Peyer's patch (tissue), 4 donors: ENCODE data around the gene ORAI3. TPM values are rescaled to one million over a fixed set of nuclear protein-coding genes. Genes with fewer than 3 reads are reported as not detected.
A peak's percentile ranks its signal among the peaks of the same experiment; 100 is the strongest.

ENCODE experiments used
- DNase-seq, 3 donors: peaks; one replicate each; pipeline ENCODE4 v3.0.0-alpha.2; 2017 to 2019
- H3K27ac ChIP-seq, 4 donors: fragments of 200-600 bp; sonication (generic); one replicate each; pipeline ENCODE4 v1.5.1; 2016 to 2019
- H3K27me3 ChIP-seq, 2 donors: fragments of 200-600 bp; sonication (generic); one replicate each; pipeline ENCODE4 v1.5.1; 2019
- H3K36me3 ChIP-seq, 3 donors: fragments of 200-600 bp; sonication (generic); one replicate each; pipeline ENCODE4 v1.5.1; 2016 to 2019
- H3K4me1 ChIP-seq, 4 donors: fragments of 200-600 bp; sonication (generic); one replicate each; pipeline ENCODE4 v1.5.1; 2016 to 2019
- H3K4me3 ChIP-seq, 4 donors: fragments of 200-600 bp; sonication (generic); 1 replicate in 3 of 4; 2 replicates in 1 of 4; pipeline ENCODE4 v1.5.1; 2016 to 2019; ENCODE audit warnings: mild to moderate bottlenecking in 1 of 4
- H3K9me3 ChIP-seq, 4 donors: fragments of 200-600 bp; sonication (generic); one replicate each; pipeline ENCODE4 v1.5.1; 2016 to 2019; ENCODE audit warnings: mild to moderate bottlenecking in 1 of 4
- CTCF ChIP-seq, 6 experiments: fragments of 450-650 bp in 4 of 6; fragments of 200-600 bp in 2 of 6; sonication (generic) in 1 of 6; IDR thresholded peaks; one replicate each; pipeline ENCODE4 v1.5.1; 2017 to 2019; ENCODE audit warnings: antibody characterized with exemption in 6 of 6, mild to moderate bottlenecking in 3 of 6, moderate library complexity in 1 of 6
- POLR2A ChIP-seq, 2 donors: fragments of 450-650 bp; IDR thresholded peaks; one replicate each; pipeline ENCODE4 v1.5.1; 2017; ENCODE audit warnings: antibody characterized with exemption in 2 of 2, mild to moderate bottlenecking in 2 of 2, moderate library complexity in 2 of 2
- total RNA-seq, 4 donors: library from RNA; depleted of rRNA; stranded (reverse); fragments of >200 nt; gene quantifications; one replicate each; pipeline ENCODE4 v1.1.0, GENCODE V29; 2016

The ORAI3 gene
- total RNA-seq, 4 donors from 2014 or later, result 10.7 to 25.0 (median 20.3) TPM

- H3K9me3 ChIP-seq, result no peaks in the 10 kb centered on the region
- H3K36me3 ChIP-seq, result no peaks in the 10 kb centered on the region
- no peaks in the 10 kb centered on the region for H3K27me3 ChIP-seq
- H3K4me1 ChIP-seq, result peaks cover 2 to 37% (median 7%) of the 10 kb centered on the region in 4 donors
- DNase-seq, result peak; percentile 71 to 90 (median 85)
- H3K27ac ChIP-seq, result peak overlapping the region; percentile 71 to 98 (median 93)
- TF ChIP-seq CTCF (IDR thresholded peaks at IDR 0.05), result peak in 1 of 6 experiments; percentile 8
- TF ChIP-seq POLR2A (IDR thresholded peaks at IDR 0.05), result peak; percentile 47 to 65
- H3K4me3 ChIP-seq, result peak overlapping the region; percentile 58 to 98 (median 96)
Observed at GRCh38 chr16:30949650-30950515, 1.0 kb downstream of the ORAI3 start.

- Histone ChIP-seq H3K4me1 (peaks cover 2 to 37% (median 7%) of the 10 kb centered on the region in 4 donors), H3K27me3 (no peaks in the 10 kb centered on the region), H3K36me3 (no peaks in the 10 kb centered on the region), H3K27ac (peak overlapping the region; percentile 71 to 98 (median 93)), H3K4me3 (peak overlapping the region; percentile 58 to 98 (median 96)), H3K9me3 (no peaks in the 10 kb centered on the region)
- DNase-seq, result no peak
- TF ChIP-seq CTCF (IDR thresholded peaks at IDR 0.05) (no peak), POLR2A (IDR thresholded peaks at IDR 0.05) (no peak)
Observed at GRCh38 chr16:30950516-30951065, 1.7 kb downstream of the ORAI3 start.

- no peak overlapping the region for H3K4me3 ChIP-seq
- no peak for DNase-seq
- H3K27ac ChIP-seq, result peak overlapping the region in 2 of 4 donors; percentile 13 to 98
- TF ChIP-seq CTCF (IDR thresholded peaks at IDR 0.05) (no peak), POLR2A (IDR thresholded peaks at IDR 0.05) (no peak)
- H3K36me3 ChIP-seq, result no peaks in the 10 kb centered on the region
- H3K9me3 ChIP-seq, result no peaks in the 10 kb centered on the region
- H3K27me3 ChIP-seq, result no peaks in the 10 kb centered on the region
- peaks cover 2 to 37% (median 7%) of the 10 kb centered on the region in 4 donors for H3K4me1 ChIP-seq
Observed at GRCh38 chr16:30951193-30951592, 2.3 kb downstream of the ORAI3 start.

- H3K4me1 ChIP-seq, result peaks cover 2 to 41% (median 7%) of the 10 kb centered on the region in 4 donors
- DNase-seq, result no peak
Observed at GRCh38 chr16:30951750-30952149, 2.9 kb downstream of the ORAI3 start.

GRCh38 chr16:30953111-30953510 lies 4.2 kb downstream of the ORAI3 start:
- H3K36me3 ChIP-seq, result no peaks in the 10 kb centered on the region
- peaks cover 2 to 38% (median 7%) of the 10 kb centered on the region in 4 donors for H3K4me1 ChIP-seq
- H3K27me3 ChIP-seq, result no peaks in the 10 kb centered on the region
- peak overlapping the region in 1 of 4 donors; percentile 25 for H3K27ac ChIP-seq
- DNase-seq, result no peak
- H3K4me3 ChIP-seq, result no peak overlapping the region
- no peaks in the 10 kb centered on the region for H3K9me3 ChIP-seq
- no peak for TF ChIP-seq CTCF (IDR thresholded peaks at IDR 0.05)
- TF ChIP-seq POLR2A (IDR thresholded peaks at IDR 0.05), result no peak

More at GRCh38 chr16:30951750-30952149, 2.9 kb downstream of the ORAI3 start:
- H3K9me3 ChIP-seq, result no peaks in the 10 kb centered on the region
- TF ChIP-seq POLR2A (IDR thresholded peaks at IDR 0.05), result no peak
- no peak for TF ChIP-seq CTCF (IDR thresholded peaks at IDR 0.05)
- H3K36me3 ChIP-seq, result no peaks in the 10 kb centered on the region
- peak overlapping the region in 2 of 4 donors; percentile 13 to 22 for H3K27ac ChIP-seq
- no peak overlapping the region for H3K4me3 ChIP-seq
- H3K27me3 ChIP-seq, result no peaks in the 10 kb centered on the region
